ENCODE results near the gene SCG3. TPM values are rescaled to one million over a fixed set of nuclear protein-coding genes. Genes with fewer than 3 reads are reported as not detected.

Gene SCG3
- total RNA-seq, 1 donor from 2014 or later = not detected

- no peak for DNase-seq (ENCODE audit: low read depth)
- no peak for TF ChIP-seq CTCF (conservative IDR thresholded peaks at IDR 0.05; ENCODE audit: low read depth, low read length)
- no peak overlapping the region for H3K4me3 ChIP-seq (ENCODE audit: low read depth, low read length)
These were observed 68.9 kb downstream of the SCG3 start for GRCh38 chr15:51750186-51750585.

GRCh38 chr15:51750792-51751696 lies 69.7 kb downstream of the SCG3 start, which contains the start of gene TMOD2:
Gene TMOD2 (plus strand): TSS chr15:51751597. CDS start chr15:51766442, 14,845 bp downstream.
- no peak for DNase-seq (ENCODE audit: low read depth)
- TF ChIP-seq CTCF (conservative IDR thresholded peaks at IDR 0.05; ENCODE audit: low read depth, low read length) = no peak
- H3K4me3 ChIP-seq (ENCODE audit: low read depth, low read length) = peak within 1 kb of the TSS; percentile 58

- no peak for TF ChIP-seq CTCF (conservative IDR thresholded peaks at IDR 0.05; ENCODE audit: low read depth, low read length)
- no peak for DNase-seq (ENCODE audit: low read depth)
These were observed 70.7 kb downstream of the SCG3 start for GRCh38 chr15:51751697-51752683.

GRCh38 chr15:51752888-51753287 lies 71.6 kb downstream of the SCG3 start:
- H3K4me3 ChIP-seq (ENCODE audit: low read depth, low read length) = no peak overlapping the region
- DNase-seq (ENCODE audit: low read depth) = no peak
- TF ChIP-seq CTCF (conservative IDR thresholded peaks at IDR 0.05; ENCODE audit: low read depth, low read length) = no peak

More at GRCh38 chr15:51751697-51752683, 70.7 kb downstream of the SCG3 start:
- H3K4me3 ChIP-seq (ENCODE audit: low read depth, low read length) = peak overlapping the region; percentile 58

GRCh38 chr15:51754267-51754666 lies 73.0 kb downstream of the SCG3 start:
- no peak for DNase-seq (ENCODE audit: low read depth)
- TF ChIP-seq CTCF (conservative IDR thresholded peaks at IDR 0.05; ENCODE audit: low read depth, low read length) = no peak
- H3K4me3 ChIP-seq (ENCODE audit: low read depth, low read length) = no peak overlapping the region

GRCh38 chr15:51755790-51756189 lies 74.5 kb downstream of the SCG3 start:
- no peak for DNase-seq (ENCODE audit: low read depth)
- TF ChIP-seq CTCF (conservative IDR thresholded peaks at IDR 0.05; ENCODE audit: low read depth, low read length) = no peak

More at GRCh38 chr15:51755790-51756189, 74.5 kb downstream of the SCG3 start:
- H3K4me3 ChIP-seq (ENCODE audit: low read depth, low read length) = no peak overlapping the region

Data from epithelial cell of proximal tubule (primary cell).